DMS114 treated with DMSO at 0.1 percent for 48 hours (cell line): ENCODE data around the gene SPTBN5.

ENCODE experiments used
- DNase-seq: peaks from one replicate; lab custom pipeline; 2025; ENCODE audit not compliant: unreplicated experiment; lab: John Stamatoyannopoulos, UW

The SPTBN5 gene

DNA sequence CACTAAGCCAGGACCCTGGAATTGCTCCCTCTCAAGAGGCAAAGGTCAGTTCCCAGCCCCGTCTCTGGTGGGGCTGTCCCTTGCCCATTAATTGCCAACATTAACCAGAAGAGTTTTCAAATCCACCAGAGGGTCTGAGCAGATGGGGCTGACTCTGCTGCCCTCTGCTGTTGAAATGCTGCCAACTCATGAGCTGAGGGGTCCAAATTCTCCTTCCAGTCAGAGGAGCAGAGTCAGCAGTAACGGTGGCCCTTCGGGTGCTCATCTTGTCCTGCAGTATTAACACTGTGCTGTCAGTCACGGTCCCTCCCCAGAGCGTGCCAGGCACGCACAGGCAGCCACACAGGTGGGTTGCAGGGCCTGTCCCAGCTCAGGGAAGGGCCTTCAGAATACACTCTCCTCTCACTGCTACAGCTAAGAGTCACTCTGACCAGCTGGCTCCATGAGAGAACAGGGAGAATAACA is 10.7 kb upstream of the SPTBN5 start:
- DNase-seq = peak; percentile 57

DNA sequence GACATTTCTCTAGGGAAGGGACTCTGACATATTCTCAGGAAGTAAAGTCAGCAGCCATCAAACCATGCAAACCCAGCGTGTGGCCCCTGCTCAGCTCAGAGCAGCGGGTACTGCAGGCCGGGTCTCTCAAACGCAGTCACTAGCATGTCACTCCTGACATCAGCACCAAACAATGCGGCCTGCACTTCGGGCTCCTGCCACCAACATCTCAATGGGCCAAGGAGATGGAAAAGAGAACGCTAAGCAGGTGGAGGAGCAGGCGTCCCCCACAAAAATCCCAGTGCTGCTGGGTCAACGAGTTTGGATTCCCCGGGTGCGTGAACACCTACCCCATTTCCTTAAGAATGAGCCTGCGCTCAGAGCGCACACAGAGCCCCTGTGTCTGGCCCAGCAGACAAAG is 9.9 kb upstream of the SPTBN5 start:
- DNase-seq = no peak

DNA sequence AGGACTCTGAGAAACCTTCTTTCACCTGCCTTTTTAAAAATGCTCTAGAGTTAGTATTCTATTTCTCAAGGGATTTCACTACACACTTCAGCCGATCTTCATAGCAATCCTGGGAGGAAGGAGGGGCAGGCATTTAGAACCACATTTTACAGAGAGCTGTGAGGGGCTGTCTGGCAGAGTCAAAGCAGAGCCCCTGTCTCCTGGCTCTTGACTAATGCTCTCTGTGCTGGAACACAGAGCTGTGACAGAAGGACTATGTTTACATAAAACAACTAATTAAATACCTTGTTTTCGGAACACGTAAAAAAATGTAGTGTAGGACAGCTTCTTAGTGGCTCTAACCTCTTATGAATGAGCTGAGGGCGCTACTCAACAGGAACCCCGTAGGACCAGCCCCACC is 7.6 kb upstream of the SPTBN5 start:
- no peak for DNase-seq

DNA sequence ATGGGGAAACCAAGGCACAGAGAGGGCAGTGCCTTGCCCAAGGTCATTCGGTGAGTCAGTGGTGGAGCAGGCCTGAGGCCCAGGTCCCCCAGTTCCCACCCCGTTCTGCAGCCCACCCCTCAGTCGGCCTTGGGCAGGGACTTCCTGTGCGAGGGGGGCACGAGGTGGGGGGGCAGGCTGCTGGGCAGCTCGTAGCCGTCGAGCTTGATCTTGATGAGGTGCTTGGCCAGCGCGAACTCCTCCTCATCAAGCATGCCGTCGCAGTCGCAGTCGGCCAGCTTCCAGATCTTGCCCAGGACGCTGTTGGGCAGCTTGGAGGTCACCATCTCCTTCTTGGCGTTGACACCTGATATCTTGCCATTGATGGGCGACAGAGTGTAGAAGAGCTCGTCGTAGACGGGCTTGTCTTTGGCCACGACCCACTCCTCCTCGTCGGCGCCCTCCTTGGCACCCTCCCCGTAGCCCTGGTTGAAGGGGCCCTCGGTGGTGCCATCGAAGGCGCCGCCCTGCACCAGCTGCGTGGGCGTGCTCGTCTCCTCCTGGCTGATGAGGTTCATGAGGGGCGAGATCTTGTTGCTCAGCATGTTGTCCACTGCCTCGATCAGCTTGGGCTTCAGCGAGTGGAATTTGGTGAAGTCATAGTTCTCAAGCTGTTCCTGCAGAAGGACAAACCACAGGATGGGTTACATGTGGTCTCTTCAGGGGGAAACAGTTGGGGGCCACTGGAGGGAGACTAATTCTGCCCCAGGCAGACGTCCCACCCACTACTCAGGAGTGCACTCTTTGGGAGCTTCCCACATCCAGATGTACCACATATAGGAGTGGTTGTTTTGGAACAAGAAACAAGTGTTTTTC is 6.9 kb upstream of the SPTBN5 start:
- DNase-seq = no peak

DNA sequence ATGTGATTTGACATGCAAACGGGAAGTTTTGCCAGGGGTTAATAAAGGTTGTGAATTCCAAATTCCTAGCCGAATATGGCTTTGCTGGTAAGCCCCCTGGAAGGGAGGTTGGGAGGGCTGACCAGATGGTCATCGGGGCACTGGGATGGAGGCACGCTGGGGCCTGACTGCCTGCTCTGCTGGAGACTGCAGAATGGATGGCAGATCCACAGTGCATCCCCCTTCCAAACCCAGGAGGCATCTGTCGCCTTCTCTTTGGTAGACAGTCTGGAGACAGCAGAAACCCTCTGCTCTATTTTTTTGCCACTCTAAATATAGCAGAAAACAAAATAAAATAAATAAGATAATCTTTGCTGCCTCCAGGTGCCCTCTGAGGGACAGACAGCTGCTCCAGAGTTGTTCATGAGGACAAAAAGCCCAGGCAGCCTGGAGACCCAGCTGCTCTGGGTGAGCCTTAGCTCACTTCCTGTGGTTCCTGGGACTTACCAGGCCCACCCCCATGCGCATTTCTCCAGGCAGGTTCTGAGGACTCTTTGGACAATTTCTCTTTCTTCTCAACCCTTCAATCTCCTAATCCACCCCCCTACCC is 6.1 kb upstream of the SPTBN5 start:
- DNase-seq = no peak

DNA sequence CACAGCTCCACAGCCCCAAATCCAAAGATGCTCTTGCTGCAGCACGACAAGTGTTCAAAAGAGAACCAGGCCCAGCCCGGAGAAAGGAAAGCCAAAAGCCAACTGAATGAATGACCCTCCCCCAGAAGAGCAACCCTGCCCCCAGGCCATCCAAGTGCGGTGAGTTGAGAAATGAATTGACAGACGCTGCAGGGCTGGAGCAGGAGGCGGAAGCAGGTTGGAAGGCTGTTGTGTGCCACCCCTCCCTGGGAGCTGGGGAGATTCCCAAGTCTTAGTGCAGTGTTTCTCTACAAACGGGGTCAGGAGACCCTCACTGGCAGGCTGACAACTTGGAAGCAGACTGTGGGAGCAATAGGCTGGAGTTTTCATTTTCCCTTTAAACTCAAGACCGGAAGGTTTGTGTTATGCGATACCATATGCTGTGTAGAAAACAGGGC is 3.5 kb upstream of the SPTBN5 start:
- DNase-seq = no peak

DNA sequence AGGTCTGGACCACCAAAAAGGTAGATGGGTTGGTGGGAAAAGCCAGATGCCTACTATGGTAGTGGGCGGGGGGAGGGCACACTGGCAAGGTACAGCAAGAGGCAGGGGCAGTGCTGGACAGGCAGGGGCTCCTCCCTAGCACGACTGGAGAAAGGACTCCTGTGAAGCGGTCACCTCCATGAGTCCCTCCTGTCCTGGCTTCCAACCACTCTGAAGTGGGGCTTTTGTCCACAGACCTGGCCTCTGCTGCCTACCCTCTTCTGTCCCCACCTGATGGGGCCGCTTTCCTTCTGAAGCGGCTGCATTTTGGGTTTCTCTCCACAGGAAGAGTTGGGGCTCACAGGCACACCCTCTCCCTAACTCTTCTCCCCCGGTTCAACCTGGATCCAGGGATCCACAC is 2.7 kb upstream of the SPTBN5 start:
- no peak for DNase-seq

DNA sequence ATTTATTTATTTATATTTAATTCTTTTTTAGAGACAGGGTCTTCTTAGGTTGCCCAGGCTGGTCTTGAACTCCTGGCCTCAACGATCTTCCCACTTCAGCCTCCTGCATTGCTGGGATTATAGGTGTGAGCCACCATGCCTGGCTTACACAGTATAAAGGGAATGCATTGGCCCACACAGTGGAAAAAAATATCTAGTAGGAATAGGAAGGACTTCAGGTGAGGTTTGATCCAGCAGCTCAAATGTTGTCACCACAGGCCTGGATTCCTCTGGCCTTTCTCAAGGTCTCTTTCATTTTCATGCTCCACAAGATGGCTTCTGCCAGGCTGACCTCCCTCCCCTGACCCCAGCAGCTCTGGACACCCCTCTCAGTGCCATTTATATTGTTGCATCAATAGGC is 2.1 kb upstream of the SPTBN5 start:
- no peak for DNase-seq

DNA sequence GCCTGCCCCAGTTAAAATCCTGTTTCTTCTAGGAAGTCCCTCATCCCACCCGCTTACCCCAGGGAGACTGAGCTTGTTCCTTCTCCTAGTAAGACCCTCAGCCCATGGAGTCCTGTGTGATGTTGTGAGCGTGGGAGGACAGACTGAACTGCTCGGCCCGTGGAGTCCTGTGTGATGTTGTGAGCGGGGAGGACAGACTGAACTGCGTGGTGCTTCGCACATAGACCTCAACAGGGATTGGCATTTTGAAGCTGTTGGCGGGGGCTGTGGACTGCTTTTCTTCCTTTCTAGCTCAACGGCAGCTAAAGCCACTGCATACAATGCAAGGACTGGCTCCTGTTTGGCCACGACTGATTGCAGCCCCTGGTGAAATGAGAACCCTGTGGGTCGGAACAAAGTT is 1.6 kb upstream of the SPTBN5 start:
- DNase-seq = no peak

DNA sequence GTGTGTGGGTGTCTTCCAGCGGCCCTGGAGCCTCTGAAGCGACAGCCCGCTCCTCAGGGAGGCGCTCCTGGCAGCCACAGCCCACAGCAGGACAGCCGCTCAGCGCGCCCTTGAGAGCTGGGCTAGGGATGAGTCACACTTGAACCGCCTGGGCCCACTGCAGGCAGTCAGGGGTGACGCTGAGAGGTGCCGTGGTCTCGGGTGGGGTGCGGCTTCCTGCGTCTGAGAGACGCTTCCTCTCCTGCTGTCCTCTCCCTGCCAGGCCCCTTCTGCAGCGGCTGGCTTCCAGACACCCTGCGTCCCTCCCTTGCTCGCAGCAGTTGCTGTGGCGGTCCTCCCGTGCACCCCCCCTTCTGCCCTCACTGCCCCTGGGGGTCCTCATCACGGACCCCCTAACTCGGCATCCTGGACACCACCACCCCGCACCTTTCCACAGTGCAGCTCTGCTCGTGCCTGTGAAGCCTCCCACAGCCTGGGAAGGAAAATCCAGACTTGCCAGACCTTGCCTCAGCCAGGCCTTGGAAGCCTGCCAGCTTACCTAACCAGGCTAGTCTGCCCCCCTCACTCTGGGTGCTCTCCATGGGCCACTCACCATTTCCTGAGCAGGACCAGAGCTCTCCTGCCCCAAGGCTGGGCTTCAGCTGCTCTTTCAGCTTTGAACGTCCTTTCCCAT is 1.1 kb upstream of the SPTBN5 start:
- DNase-seq = no peak

DNA sequence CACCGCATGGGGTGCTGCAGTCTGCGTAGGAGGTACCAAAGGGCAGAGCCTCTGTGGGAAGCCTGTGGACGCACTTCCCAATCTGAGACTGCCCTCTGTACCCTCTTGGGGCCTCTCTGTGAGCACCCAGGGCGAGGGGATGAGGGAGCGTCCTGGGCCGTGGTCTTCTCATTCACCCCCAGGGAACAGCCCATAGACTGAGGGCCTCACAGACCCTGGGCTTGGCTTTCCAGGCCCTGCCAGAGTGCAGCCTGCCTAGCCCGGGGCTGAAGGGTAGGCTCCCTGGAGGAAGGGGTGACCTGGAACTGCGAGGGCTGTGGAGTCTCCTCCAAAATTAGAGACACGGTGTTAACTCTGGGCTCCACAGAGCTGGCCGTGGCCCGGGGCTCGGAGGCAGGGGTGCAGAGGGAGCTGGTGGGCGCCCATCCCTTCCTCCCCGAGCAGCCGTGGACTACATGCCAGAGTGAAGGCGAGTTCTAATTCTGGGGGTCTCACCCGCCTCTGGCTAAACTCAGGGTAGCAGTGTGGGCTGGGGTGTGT is 468 bp upstream of the SPTBN5 start:
- DNase-seq = no peak

DNA sequence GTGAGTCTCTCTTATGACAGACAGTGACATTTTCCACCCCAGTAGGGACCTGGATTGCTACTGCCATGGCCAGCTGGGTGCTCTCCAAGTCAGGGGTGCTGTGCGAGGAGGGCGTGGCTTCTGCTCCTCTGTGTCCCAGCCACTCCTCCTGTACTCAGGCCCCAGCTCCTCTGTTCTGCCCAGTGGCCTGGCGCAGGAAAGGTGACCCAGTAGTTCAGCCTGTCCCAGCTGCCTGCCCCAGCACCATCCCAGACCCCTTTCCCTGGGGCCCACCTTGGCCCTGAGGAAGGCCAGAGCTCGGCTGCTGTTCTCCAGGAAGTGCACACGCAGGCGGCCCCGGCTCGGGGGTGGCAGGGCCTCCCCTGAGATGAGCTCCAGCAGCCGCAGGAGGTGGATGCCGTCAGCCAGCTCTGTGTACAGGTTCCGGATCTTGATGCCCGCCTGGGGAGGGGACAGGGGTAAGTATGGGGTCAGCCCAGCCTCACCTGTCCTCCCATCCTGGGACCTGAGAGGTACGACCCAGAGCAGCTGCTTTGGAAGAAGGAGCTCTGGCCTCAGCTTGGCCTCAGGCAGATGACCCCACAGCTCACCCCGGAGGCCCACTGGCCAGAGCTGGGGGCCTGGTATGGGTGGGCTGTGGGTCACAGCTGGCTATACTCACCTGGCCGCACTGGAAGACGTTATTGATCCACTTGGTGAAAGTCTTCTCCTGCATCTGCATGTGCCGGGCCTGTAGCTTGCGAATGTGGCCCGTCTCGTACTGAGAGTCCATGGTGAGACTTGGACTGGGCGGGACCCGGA is 1.0 kb downstream of the SPTBN5 start:
- DNase-seq = no peak

DNA sequence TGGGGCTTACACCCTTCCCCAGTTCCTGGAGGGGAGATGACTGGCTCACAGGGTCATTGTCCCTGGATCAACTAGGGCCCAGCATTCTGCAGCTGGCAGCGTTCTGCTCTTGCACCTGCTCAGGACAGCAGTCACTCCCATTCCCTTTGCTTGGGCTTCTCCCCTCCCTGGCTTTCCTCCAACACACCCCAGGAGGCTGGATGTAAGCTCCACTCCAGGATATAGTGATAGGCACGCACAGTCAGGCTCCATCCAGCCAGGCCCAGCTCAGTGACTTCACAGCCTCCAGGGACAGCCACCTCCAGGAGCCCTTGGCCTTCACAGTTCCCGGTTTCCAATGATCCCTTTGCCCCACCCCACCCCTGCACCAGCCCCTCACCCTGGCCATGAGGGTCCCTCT is 1.9 kb downstream of the SPTBN5 start:
- DNase-seq = no peak

DNA sequence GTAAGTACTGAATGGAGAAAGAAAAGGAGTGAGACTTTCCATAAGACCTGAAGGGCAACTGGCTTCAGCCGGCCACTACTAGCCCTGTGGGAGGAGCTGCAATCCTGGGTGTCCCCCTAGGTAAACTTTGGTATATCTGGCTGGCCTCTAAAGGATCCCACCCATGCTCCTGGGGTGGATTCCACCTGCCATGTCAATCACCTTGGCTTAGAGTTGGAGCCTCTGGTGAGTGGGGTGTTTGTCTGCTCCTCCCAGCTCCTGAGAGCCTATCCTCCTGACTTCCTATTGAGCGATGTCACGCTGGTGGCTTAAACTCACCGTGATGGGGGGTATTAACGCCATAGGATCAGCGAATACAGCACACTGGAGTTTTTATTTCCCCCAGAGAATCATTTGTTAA is 2.6 kb downstream of the SPTBN5 start:
- no peak for DNase-seq

DNA sequence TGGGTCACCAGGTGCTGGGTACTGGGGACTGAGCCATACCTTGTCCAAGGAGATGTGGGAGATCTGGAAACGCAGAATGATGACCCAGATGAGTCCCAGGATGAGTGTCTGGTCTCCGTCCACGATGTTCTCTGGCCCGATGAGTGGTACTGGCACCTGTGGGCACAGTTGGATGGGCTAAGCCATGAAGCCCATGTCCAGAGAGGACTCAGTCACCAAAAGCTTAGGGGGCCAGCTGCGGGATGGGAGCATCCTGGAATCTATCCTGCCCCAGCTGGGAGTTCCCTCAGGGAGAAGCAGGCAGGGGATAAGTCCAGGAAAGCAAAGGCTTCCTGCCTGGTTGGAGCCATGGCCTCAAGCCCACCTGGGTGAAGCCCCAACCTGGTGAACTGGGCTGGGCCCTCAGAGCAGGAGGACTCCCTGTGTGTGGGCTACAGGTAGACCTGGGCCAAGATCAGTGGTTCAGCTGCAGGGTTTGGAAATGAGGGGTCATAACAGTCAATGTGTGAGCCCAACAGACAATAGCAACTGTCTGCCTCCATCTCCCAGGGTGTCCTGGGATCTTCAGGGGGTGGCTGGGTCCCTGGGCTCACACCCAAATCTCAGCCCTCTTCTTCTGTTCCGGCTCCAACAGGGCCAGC is 3.7 kb downstream of the SPTBN5 start:
- DNase-seq = no peak

DNA sequence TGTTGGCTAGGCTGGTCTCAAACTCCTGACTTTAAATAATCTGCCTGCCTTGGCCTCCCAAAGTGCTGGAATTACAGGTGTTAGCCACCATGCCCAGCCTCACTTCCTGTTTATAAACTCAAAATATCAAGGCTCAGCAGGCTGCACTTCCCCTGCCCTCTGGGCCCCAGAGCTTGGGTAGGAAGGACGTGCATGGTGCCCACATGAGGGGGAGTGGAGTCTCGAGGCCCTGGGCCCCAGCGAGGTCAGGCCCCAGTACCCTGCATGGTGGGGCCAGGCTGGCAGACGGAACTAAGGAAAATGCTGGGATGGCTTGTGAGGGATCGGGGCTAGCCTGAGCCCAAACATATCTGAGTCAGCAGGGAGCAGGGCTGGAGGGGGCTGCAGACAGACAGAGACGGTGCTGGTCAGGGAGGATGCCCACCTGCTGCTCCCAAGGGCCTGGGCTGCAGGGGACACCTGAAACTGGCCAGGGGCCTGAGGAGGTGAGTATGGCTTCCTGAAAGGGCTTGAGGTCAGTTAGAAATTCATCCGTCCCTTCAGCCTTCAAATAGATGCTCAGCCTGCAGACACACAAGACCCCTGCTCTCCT is 5.1 kb downstream of the SPTBN5 start:
- no peak for DNase-seq

DNA sequence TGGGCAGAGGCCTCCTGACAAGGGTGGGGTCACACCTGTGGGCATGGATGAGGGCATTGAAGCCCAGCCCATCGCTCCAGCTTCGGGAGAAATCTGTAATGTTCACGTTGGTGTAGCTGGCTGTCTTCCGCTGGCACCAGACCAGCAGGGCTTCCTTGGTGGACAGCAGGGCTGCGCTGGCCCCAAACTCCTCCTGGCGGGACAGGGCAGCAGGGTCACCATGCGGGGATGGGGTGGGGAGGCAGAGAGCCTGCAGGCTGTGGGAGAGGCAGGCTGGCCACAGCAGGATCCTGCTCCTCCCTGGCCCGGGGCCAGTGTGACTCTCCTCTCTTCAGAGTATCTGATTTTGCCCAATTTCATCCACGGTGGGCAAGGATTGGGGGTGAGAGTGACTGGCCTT is 6.0 kb downstream of the SPTBN5 start:
- DNase-seq = no peak

DNA sequence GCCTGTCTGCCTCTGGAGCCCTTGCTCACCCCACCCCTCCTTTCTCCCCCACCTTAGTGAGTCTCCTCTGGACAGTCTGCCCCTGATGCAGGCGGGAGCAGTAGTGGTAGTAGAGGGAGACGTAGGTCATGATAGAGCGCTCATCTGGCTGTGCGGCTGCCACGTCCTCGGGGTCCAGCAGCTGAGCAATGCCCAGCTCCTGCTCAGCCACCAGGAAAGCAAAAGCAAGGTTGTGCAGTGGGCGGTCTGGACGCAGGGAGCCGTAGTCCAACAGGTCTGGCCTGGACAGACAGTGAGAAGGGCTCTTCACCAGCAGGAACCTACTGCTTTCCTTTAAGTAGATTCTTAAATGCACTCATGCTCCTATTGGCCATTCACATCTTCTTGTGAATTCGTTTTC is 6.7 kb downstream of the SPTBN5 start:
- no peak for DNase-seq

DNA sequence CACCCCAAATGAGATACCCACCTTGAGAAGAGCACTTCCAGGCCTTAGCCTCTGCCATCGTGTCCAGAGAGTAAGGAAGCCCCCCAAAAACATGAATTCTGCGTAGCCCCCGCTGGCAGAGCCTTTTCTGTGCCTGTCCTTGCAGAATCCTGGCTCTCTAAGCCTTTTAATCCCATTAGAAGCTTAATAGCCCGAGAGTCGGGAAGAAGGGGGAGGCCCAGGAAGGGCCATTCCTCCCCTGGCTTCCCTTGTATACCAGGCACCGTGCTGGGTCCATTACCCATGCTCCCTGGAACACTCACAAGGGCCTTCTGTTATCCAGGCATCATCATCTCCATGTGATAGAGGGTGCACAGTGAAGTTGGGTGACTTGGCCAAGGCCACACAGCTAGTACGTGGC is 7.1 kb downstream of the SPTBN5 start:
- no peak for DNase-seq

DNA sequence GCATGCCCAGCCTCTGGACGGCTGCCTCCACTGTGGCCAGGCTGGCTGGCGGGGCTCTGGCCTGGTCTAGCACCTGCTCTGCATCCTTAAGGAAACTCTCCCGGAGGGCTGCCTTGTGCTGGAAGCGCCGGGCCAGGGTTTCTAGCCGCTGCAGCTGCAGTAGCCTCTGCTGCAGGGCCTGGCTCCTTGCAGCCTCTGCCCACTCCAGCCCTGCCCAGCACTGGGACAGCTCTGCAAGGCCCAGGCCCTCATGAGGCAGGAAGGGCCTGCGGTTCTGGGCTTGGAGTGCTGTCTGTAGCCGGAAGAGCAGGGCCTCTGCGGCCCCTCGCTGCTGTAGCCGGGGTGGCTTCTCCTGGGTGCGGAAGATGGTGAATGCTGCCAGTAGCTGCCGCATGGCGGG is 8.0 kb downstream of the SPTBN5 start:
- DNase-seq = no peak
